Sigmoid colon (tissue), 7 donors: Measurements from ENCODE around the gene SNCAIP. TPM values are rescaled to one million over a fixed set of nuclear protein-coding genes. Genes with fewer than 3 reads are reported as not detected.

Experiments used
- DNase-seq: peaks from one replicate; pipeline ENCODE4 v3.0.0-alpha.2; 2019
- H3K27ac ChIP-seq, 4 donors: fragments of 200-600 bp; sonication (generic); one replicate each; pipeline ENCODE4 v1.5.1; 2016 to 2019; ENCODE audit warnings: mild to moderate bottlenecking in 1 of 4
- H3K27me3 ChIP-seq, 3 donors: fragments of 200-600 bp; sonication (generic); one replicate each; pipeline ENCODE4 v1.5.1; 2019; ENCODE audit warnings: mild to moderate bottlenecking in 1 of 3
- H3K36me3 ChIP-seq, 4 donors: fragments of 200-600 bp; sonication (generic); one replicate each; pipeline ENCODE4 v1.5.1; 2016 to 2019
- H3K4me1 ChIP-seq, 4 donors: fragments of 200-600 bp; sonication (generic); one replicate each; pipeline ENCODE4 v1.5.1; 2017 to 2019
- H3K4me3 ChIP-seq, 4 donors: fragments of 200-600 bp; sonication (generic); one replicate each; pipeline ENCODE4 v1.5.1; 2017 to 2019; ENCODE audit warnings: mild to moderate bottlenecking in 2 of 4, moderate library complexity in 1 of 4
- H3K9me3 ChIP-seq, 4 donors: fragments of 200-600 bp in 3 of 4; sonication (generic) in 3 of 4; one replicate each; pipeline versions ENCODE4 v1.5.1 to v1.6.1; 2013 to 2019
- EP300 ChIP-seq, 4 donors: sonication (generic); formaldehyde crosslinking; IDR thresholded peaks; one replicate each; pipeline ENCODE4 v1.6.1; 2017; ENCODE audit warnings: antibody characterized with exemption in 4 of 4
- POLR2A ChIP-seq, 2 donors: fragments of 450-650 bp; IDR thresholded peaks; one replicate each; pipeline ENCODE4 v1.6.1; 2016; ENCODE audit warnings: antibody characterized with exemption in 2 of 2, mild to moderate bottlenecking in 2 of 2, moderate library complexity in 2 of 2
- POLR2AphosphoS5 ChIP-seq, 4 donors: sonication (generic); formaldehyde crosslinking; IDR thresholded peaks; one replicate each; pipeline ENCODE4 v1.6.1; 2017; ENCODE audit warnings: antibody characterized with exemption in 4 of 4
- WGBS, 2 donors: extraction: QIAGEN DNeasy Blood & Tissue Kit; methylation state at CpG; one replicate each; pipeline ENCODE4 v1.1.7; 2013; 5-methylcytosine and 5-hydroxymethylcytosine counted together
- intact Hi-C: fragments of 100-400 bp; cut with DNase I; formaldehyde crosslinking; loops from one replicate; pipeline ENCODE4 v1.15.1; 2023
- polyA plus RNA-seq, 3 donors: library from polyadenylated mRNA; stranded (reverse); fragments of 200-250 nt; gene quantifications; one replicate each; pipeline ENCODE4 v1.2.3, GENCODE V29; 2013
- total RNA-seq, 4 donors: library from RNA; depleted of rRNA; stranded (reverse); fragments of >200 nt; gene quantifications; one replicate each; pipeline ENCODE4 v1.1.0, GENCODE V29; 2016
- TF ChIP-seq, protein P1 (sequence below), 4 experiments: fragments of 450-650 bp in 3 of 4; fragments of 200-600 bp in 1 of 4; IDR thresholded peaks; one replicate each; pipeline ENCODE4 v1.5.1; 2016 to 2019; ENCODE audit warnings: antibody characterized with exemption in 4 of 4, mild to moderate bottlenecking in 3 of 4, moderate library complexity in 2 of 4
- donor health status: healthy with polysubstance abuse.
- donor health status: Bipolar disorder and iron deficiency.
- donor health status: healthy.

The SNCAIP gene
- total and polyA plus RNA-seq, 7 donors: 1.2 to 4.3 (median 3.2) TPM; not detected in 1

GRCh38 chr5:122295138-122295537 lies 16.9 kb upstream of the SNCAIP start:
- H3K27me3 ChIP-seq: no peaks in the 10 kb centered on the region
- WGBS, 2 donors: 17 to 46% methylated on average over 2 of the region's 2 CpGs
- H3K27ac ChIP-seq: no peak overlapping the region

DNA sequence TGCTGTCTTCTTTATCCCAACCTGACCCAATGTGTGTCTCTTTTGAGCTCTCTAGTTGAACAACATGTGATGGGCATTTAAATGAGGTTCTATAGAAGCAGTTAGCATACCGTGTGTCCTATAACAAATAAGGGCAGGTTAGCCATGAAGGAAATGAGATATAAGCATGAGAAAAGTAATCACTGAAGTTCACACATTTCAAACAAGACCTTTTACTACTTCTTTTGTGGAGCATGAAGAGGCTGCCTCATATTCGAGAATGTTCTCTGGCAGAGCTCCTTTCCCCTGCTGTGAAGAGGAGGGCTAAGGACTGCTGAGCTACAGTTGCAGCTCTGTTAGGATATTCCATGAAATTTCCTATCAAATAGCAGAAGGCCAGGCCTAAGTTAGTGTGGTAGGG lies 15.2 kb upstream of the SNCAIP start:
- H3K4me3 ChIP-seq: no peak overlapping the region
- 81 to 93% methylated on average over 2 of the region's 2 CpGs for WGBS, 2 donors

More at GRCh38 chr5:122295138-122295537, 16.9 kb upstream of the SNCAIP start:
- Histone ChIP-seq H3K36me3 (no peaks in the 10 kb centered on the region), H3K4me1 (no peaks in the 10 kb centered on the region), H3K4me3 (no peak overlapping the region), H3K9me3 (no peaks in the 10 kb centered on the region)
- DNase-seq: no peak
- no peak for TF ChIP-seq POLR2AphosphoS5 (IDR thresholded peaks at IDR 0.05)
- TF ChIP-seq, protein P1, sequence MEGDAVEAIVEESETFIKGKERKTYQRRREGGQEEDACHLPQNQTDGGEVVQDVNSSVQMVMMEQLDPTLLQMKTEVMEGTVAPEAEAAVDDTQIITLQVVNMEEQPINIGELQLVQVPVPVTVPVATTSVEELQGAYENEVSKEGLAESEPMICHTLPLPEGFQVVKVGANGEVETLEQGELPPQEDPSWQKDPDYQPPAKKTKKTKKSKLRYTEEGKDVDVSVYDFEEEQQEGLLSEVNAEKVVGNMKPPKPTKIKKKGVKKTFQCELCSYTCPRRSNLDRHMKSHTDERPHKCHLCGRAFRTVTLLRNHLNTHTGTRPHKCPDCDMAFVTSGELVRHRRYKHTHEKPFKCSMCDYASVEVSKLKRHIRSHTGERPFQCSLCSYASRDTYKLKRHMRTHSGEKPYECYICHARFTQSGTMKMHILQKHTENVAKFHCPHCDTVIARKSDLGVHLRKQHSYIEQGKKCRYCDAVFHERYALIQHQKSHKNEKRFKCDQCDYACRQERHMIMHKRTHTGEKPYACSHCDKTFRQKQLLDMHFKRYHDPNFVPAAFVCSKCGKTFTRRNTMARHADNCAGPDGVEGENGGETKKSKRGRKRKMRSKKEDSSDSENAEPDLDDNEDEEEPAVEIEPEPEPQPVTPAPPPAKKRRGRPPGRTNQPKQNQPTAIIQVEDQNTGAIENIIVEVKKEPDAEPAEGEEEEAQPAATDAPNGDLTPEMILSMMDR (IDR thresholded peaks at IDR 0.05): no peak
- no peak for TF ChIP-seq EP300 (IDR thresholded peaks at IDR 0.05)
- no peak for TF ChIP-seq POLR2A (IDR thresholded peaks at IDR 0.05)
- intact Hi-C loops: no loop called here

GRCh38 chr5:122297587-122298298 lies 14.3 kb upstream of the SNCAIP start:
- peaks cover 0 to 15% (median 13%) of the 10 kb centered on the region in 4 donors for H3K4me1 ChIP-seq
- intact Hi-C loops: no loop called here
- H3K27me3 ChIP-seq: no peaks in the 10 kb centered on the region
- no peaks in the 10 kb centered on the region for H3K36me3 ChIP-seq
- no peak for TF ChIP-seq POLR2A (IDR thresholded peaks at IDR 0.05)
- TF ChIP-seq, protein P1 (IDR thresholded peaks at IDR 0.05): no peak
- no peak for TF ChIP-seq POLR2AphosphoS5 (IDR thresholded peaks at IDR 0.05)
- TF ChIP-seq EP300 (IDR thresholded peaks at IDR 0.05): no peak
- WGBS, 2 donors: 90% methylated on average over 6 of the region's 6 CpGs
- no peak overlapping the region for H3K27ac ChIP-seq
- no peak overlapping the region for H3K4me3 ChIP-seq
- no peaks in the 10 kb centered on the region for H3K9me3 ChIP-seq
- no peak for DNase-seq

More for the DNA sequence above, 15.2 kb upstream of the SNCAIP start:
- Histone ChIP-seq H3K36me3 (no peaks in the 10 kb centered on the region), H3K9me3 (no peaks in the 10 kb centered on the region), H3K27me3 (no peaks in the 10 kb centered on the region), H3K4me1 (peaks cover 0 to 15% (median 13%) of the 10 kb centered on the region in 4 donors), H3K27ac (no peak overlapping the region)
- TF ChIP-seq EP300 (IDR thresholded peaks at IDR 0.05) (no peak), POLR2AphosphoS5 (IDR thresholded peaks at IDR 0.05) (no peak), POLR2A (IDR thresholded peaks at IDR 0.05) (no peak)
- TF ChIP-seq, protein P1 (IDR thresholded peaks at IDR 0.05): no peak
- no peak for DNase-seq
- intact Hi-C loops: no loop called here

GRCh38 chr5:122300374-122300773 lies 11.7 kb upstream of the SNCAIP start:
- H3K4me1 ChIP-seq: peaks cover 0 to 15% (median 13%) of the 10 kb centered on the region in 4 donors
- TF ChIP-seq POLR2A (IDR thresholded peaks at IDR 0.05): no peak
- no peak overlapping the region for H3K4me3 ChIP-seq
- no peak for DNase-seq
- no peaks in the 10 kb centered on the region for H3K36me3 ChIP-seq
- no peak overlapping the region for H3K27ac ChIP-seq
- no peaks in the 10 kb centered on the region for H3K27me3 ChIP-seq
- intact Hi-C loops: loop anchor here (10.0 kb wide), 1 partner anchor 106 kb away; no protein-coding TSS in a partner anchor
- 72 to 85% methylated on average over 1 of the region's 1 CpG for WGBS, 2 donors
- H3K9me3 ChIP-seq: no peaks in the 10 kb centered on the region

DNA sequence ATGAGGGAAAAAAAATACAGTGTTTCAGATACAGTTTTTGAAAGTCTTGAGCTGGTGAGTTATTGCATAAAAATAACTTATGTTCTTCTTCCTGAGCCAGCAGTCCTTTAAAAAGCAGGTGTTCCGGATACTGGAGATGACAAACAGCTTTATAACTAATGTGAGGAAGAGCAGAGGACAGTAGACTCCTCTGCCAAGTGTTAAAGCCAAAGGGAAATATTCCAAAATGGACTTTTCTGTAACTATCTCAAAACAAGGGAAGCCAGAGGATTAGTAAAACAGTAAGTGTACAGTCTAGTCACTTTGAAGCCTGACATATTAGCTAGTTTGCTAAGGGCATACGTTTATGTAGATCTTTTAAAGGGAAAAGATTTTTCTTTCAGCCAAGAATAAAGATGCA lies 11.0 kb upstream of the SNCAIP start:
- intact Hi-C loops: loop anchor here (10.0 kb wide), 1 partner anchor 106 kb away; no protein-coding TSS in a partner anchor
- DNase-seq: no peak
- H3K27me3 ChIP-seq: no peaks in the 10 kb centered on the region
- no peaks in the 10 kb centered on the region for H3K36me3 ChIP-seq
- no peaks in the 10 kb centered on the region for H3K9me3 ChIP-seq
- H3K4me3 ChIP-seq: no peak overlapping the region
- peaks cover 0 to 15% (median 13%) of the 10 kb centered on the region in 4 donors for H3K4me1 ChIP-seq
- TF ChIP-seq POLR2A (IDR thresholded peaks at IDR 0.05) (no peak), POLR2AphosphoS5 (IDR thresholded peaks at IDR 0.05) (peak; percentile 53 to 80 (median 64))
- no peak overlapping the region for H3K27ac ChIP-seq
- 56 to 62% methylated on average over 2 of the region's 2 CpGs for WGBS, 2 donors
